GM18861 (cell line): ENCODE measurements around the gene RNF181.
"Not testable (repeated sequence)": the region's sequence is repeated elsewhere in the genome, so short reads cannot be mapped to it uniquely, and the experiment has no call there.

ENCODE experiments used
- ATAC-seq: cut with Tn5 transposase; IDR thresholded peaks from one replicate; pipeline ENCODE4 v1.9.1; 2021; ENCODE audit not compliant: unreplicated experiment

The RNF181 gene, protein sequence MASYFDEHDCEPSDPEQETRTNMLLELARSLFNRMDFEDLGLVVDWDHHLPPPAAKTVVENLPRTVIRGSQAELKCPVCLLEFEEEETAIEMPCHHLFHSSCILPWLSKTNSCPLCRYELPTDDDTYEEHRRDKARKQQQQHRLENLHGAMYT

DNA sequence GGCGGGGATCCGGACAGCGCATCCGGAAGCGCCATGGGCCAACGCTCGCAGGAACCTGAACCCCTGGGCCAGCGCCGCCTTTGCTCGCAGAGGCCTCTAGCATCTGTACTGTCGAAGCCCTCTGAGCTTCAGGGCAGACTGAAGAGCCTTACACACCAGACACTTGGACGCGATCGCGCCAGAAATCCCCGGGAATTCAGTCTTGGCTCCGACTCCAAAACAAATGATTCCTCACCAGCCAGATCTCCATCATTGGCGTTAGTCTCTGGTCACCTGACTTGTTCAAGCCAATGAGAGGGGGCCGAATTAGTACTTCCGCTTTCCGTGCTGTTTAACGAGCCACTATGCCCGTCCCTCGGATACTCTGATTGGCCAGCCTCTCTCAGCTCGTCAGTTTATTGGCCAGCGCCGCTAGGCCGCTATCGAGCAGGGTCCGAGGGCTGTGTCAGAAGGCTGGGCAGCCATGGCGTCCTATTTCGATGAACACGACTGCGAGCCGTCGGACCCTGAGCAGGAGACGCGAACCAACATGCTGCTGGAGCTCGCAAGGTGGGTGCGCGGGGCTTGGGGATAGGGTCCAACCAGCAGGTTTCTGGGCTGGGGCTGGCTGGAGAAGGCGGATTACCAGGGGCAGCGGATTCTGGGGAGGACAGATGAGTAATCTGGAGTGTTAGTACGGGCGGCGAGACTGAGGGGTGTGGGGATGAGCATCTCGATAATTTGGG is at the start of gene RNF181:
Gene RNF181 (plus strand): TSS at position 445 of the 725 bp plus-strand sequence. CDS start 19 bp downstream, at position 464.
- ATAC-seq = peak; percentile 98

- ATAC-seq = no peak
Observed at GRCh38 chr2:85545780-85546240, 49.7 kb upstream of the RNF181 start.

GRCh38 chr2:85547089-85547858 is 48.3 kb upstream of the RNF181 start:
- no peak for ATAC-seq

DNA sequence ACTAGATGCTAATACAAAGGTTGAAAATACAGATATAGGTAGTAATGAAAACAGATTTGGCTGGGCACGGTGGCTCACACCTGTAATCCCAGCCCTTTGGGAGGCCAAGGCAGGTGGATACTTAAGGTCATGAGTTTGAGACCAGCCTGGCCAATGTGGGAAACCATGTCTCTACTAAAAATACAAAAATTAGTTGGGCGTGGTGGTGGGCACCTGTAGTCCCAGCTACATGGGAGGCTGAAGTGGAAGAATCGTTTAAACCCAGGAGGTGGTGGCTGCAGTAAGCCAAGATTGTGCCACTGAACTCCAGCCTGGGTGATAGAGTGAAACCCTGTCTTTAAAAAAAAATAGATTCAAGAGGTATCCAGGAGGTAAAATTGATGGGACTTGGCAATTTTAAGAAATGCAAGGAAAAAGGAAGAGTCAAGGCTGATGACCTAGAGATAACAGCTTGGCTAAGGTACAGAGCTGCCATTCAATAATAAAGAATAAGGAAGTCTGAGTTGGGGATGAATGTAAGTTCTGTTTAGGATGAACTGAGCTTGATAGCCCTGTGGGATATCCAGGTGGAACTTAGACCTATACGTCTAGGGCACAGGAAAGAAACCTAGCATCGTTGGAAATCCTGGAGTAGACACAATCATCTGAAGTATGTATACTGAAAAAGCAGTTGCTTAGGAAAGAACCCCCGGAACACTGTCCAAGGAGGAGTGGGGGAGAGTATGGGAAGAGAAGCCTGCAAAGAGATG is 47.5 kb upstream of the RNF181 start:
- no peak for ATAC-seq

DNA sequence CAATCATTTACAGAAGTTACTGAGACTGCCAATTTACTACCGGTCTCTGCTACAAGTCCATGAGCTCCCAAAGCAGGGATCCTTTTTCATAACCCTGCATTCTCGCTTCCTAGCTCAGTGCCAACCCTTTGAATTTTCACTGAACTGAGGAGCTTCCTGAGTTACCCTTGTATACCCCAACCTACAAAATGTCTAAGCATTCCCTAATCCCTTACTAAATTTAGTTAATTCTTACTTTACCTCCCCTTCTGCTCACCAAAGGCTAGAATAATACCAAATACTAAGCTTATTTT is 47.0 kb upstream of the RNF181 start:
- no peak for ATAC-seq

- no peak for ATAC-seq
Observed at GRCh38 chr2:85549095-85549494, 46.5 kb upstream of the RNF181 start.

- no peak for ATAC-seq
Observed at GRCh38 chr2:85549826-85550225, 45.7 kb upstream of the RNF181 start.

DNA sequence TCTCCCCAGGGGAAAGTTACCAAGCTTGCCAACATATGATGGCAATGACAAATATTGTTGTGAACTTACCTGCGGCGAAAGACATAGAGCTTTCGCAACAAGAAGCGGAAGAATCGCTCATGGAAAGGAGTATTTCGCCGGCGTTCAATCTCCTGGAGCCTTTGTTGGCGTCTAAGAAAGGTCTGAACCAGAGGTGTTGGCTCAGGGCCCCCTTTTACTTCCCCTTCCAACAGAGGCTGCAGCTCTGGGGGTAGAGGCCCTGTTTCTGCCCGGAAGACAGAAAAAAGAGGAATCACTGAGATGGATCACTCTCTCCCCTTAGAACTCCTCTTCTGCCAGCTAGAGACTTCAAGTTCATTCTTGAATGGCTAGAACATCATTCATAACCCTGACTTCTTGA is 45.1 kb upstream of the RNF181 start:
- ATAC-seq = no peak

DNA sequence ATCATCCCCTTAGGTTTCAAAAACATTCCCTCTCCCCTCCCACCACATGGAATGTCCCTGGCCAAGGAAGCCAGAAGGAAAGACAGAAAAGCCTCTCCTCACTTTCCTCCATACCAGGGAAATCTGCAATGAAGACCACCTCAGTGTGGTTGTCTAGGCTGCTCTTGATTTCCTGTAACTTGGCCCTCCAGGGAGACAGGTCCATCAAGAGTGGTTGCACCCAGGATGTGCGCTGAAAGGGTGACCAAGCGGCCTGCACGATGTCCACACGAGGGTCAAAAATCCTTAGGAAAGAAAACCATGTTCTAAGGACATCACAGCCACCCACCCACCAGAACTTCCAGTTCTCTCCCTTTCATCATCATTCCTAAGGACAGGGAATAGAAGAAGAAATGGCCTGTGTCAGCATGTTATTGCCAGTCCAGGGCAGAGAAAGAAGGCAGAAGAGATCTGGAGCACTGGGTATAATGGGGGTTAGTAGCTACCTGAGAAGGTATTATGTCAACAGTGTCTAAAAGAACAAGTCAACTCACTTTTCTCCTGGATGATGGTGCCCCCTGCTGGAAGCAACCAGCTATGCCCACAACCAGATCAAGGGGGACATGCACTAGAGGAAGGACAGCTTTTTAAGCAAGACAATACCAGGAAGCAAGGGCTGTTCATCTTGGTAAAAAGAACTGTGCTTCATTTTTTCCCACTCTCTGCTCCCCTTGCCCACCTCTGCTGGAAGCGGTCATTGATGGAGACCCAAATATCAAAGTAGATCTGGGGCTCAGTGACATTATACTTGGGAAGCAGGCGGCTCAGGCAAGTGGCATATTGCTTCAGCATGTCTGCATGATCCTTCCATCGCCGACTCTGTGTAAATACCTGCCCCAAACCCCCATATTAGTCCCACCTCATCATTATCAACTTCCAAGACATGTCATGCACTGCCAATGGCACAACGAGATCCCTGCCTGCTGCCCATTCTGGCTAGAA is 43.6 kb upstream of the RNF181 start:
- ATAC-seq = peak; percentile 61

DNA sequence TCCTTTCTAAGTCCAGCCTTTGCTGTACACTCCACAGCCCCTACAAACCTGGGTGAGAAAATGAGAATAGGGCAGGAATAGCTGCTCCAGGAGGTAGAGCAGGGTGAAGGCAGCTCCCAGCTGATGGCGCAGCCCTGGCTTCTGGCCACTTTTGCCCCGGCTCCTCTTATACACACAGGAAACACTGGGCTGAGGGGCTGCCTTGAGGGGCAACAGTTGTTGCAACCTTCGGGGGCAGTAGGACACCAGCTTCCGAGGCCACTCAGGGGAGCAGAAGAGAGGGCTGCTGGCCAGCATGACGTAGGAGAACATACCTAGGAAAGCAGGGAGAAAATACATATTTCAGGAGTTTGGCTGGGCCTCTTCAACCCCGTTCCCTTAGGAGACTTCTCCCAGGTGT is 42.4 kb upstream of the RNF181 start:
- ATAC-seq = no peak

DNA sequence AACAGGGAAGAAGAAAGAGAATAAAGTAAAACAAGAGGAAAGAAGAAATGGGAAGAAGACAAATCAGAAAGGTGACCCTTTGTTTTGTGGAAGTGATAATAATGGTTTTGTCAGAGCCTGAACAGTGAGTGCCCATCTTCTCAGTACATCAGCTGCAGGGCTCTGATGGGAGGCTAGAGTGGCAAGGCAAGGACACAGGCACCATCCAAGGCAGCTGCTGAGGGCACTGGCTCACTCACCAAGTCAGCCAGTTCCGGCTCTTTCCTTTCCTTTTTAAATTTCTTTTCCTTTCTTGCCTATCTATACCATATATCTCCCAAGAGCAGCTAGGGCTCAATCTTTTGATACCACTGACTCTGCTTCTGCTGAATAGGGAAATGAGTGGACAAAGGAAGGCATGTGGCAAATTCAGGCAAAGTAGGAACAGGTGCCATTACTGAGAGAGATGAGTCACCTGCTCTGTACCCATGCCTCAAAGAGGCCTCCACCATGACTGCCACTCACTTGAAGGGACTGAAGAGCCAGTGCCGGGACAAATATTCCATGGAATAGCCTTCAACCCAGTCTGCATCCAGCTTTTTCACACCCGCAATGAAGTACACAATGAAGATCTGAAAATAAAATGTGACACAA is 40.4 kb upstream of the RNF181 start:
- ATAC-seq = no peak

- ATAC-seq = no peak
Observed at GRCh38 chr2:85557130-85557529, 38.4 kb upstream of the RNF181 start.

- no peak for ATAC-seq
Observed at GRCh38 chr2:85558160-85558559, 37.4 kb upstream of the RNF181 start.

GRCh38 chr2:85560403-85560726 is 35.2 kb upstream of the RNF181 start:
- ATAC-seq = not testable (repeated sequence)

GRCh38 chr2:85560812-85561279 is 34.7 kb upstream of the RNF181 start:
- ATAC-seq = no peak

DNA sequence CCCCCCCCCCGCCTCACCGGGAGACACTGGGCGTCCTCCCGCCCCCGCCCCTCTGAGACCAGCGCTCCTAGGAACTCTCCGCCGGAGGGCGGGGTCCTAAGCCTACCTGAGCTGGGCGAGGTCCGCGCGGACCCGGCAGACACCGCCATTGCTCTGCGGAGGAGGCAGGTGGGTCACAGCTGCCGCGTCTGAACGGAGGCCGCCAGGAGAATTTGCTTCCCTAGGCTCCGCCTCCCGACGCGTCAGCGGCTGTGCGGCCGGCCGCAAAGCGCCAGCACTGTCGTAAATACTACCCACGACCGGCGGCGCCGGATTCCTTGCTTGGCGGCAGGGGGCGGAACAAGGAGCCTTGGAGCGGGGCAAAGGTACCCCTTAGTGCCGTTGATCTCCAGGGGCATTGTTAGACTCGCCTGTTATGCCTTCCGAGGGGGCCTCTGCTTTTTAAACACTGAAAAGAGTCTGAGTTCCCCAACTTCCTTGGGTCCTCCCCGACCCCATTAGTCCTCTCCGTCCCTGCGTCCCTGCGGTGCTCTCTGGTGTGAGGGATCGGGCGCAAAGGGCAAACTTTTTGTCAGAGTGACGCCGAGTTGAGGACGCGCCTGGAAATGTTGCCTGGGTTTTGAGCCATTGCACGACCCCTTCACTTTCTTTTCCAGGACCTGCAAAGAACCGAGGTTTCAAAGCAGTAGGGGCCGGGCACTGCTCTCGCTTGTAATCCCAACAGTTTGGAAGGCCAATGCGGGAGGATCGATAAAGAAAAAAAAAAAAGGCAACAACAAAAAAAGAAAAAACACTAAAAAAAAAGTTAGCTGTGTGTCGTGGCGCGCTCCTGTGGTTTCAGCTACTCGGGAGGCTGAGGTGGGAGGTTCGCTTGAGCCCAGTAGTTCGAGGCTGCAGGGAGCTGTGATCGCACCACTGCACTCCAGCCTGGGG is 34.0 kb upstream of the RNF181 start, which contains the start of gene GGCX:
Gene GGCX (minus strand): TSS at position 214 of the 933 bp plus-strand sequence. CDS start 65 bp downstream, at position 149.
- peak; percentile 92 for ATAC-seq

GRCh38 chr2:85564144-85564563 is 31.4 kb upstream of the RNF181 start:
- no peak for ATAC-seq

DNA sequence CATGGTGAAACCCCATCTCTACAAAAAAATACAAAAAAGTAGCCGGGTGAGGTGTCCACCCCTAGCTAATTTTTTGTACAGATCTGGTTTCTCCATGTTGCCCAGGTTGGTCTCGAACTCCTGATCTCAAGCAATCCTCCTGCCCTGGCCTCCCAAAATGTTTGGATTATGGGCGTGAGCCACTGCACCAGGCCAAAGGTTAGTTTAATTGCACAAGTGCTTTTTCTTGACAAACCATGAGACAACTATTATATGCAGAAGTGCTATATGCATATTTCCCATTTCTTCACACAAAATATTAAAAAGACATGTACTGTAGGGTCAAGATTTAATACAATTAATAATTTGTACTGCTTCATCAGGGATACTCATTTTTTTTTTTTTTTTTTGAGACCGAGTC is 29.3 kb upstream of the RNF181 start:
- no peak for ATAC-seq

DNA sequence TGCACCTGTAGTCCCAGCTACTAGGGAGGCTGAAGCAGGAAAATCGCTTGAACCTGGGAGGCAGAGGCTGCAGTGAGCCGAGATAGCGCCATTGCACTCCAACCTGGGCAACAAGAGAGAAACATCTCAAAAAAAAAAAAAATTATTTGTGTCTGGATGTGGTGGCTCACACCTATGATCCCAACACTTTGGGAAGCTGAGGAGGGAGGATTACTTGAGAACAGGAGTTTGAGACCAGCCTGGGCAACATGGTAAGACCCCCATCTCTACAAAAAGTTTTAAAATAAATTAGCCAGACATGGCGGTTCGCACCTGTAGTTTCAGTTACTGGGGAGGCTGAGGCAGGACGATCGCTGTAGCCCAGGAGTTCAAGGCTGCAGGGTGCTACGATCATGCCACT is 19.8 kb upstream of the RNF181 start:
- ATAC-seq = no peak
